Panc1 (cell line): Measurements from ENCODE around the gene PRR15. TPM values are rescaled to one million over a fixed set of nuclear protein-coding genes. Genes with fewer than 3 reads are reported as not detected.
A peak's percentile ranks its signal among the peaks of the same experiment; 100 is the strongest.

ENCODE experiments used
- ATAC-seq: fragments of 200-7000 bp; cut with Tn5 transposase; 2 replicates; pipeline ENCODE4 v1.9.1; 2020; ENCODE audit warnings: mild to moderate bottlenecking, moderate library complexity
- BruUV-seq: library from RNA; stranded (reverse); fragments of 400-500 nt; replicated peaks from 2 replicates; lab custom pipeline; 2021; lab: Mats Ljungman, UMichigan
- CTCF ChIA-PET: fragments of 300-600 bp; sonication (Branson Sonifier 250); formaldehyde crosslinking; loops from one replicate; lab custom pipeline; 2022; ENCODE audit warnings: antibody characterized with exemption; lab: Charles Lee
- POLR2A ChIA-PET: fragments of 300-600 bp; sonication (Branson Sonifier 250); formaldehyde crosslinking; loops from one replicate; lab custom pipeline; 2022; ENCODE audit warnings: antibody characterized with exemption; lab: Charles Lee
- DNase-seq: peaks from one replicate; pipeline ENCODE4 v3.0.0-alpha.2; 2010; ENCODE audit warnings: low read depth, low spot score
- H3K27ac ChIP-seq: 2 replicates; pipeline ENCODE4 v1.5.1; 2011; ENCODE audit warnings: mild to moderate bottlenecking, low read length, inconsistent platforms
- H3K27me3 ChIP-seq: fragments of 200-500 bp; sonication (Bioruptor generic); 2 replicates; pipeline ENCODE4 v1.6.0; 2014; ENCODE audit warnings: low read length, inconsistent platforms; ENCODE audit not compliant: control insufficient read depth, insufficient read depth
- H3K36me3 ChIP-seq: fragments of 200-500 bp; sonication (Bioruptor generic); 2 replicates; pipeline ENCODE4 v1.5.1; 2014; ENCODE audit warnings: inconsistent platforms, mild to moderate bottlenecking, low read length, moderate library complexity; ENCODE audit not compliant: control insufficient read depth, insufficient read depth
- H3K4me1 ChIP-seq: 2 replicates; pipeline ENCODE4 v1.5.1; 2011; ENCODE audit warnings: inconsistent platforms, mild to moderate bottlenecking, low read length, moderate library complexity; ENCODE audit not compliant: control insufficient read depth, insufficient read depth
- H3K4me3 ChIP-seq, 2 experiments: 2 replicates each; pipeline ENCODE4 v1.5.1; 2011 to 2012; ENCODE audit warnings: low read depth in 2 of 2, low read length in 2 of 2, mild to moderate bottlenecking in 2 of 2, inconsistent platforms in 1 of 2, moderate library complexity in 1 of 2
- H3K9me3 ChIP-seq: fragments of 200-500 bp; sonication (Bioruptor generic); 2 replicates; pipeline ENCODE4 v1.5.1; 2014; ENCODE audit warnings: low read depth, mild to moderate bottlenecking, inconsistent platforms, low read length, moderate library complexity; ENCODE audit not compliant: control insufficient read depth, insufficient read depth
- POLR2AphosphoS5 ChIP-seq: IDR thresholded peaks from 2 replicates; pipeline ENCODE4 v1.6.1; 2012; ENCODE audit warnings: mild to moderate bottlenecking, low read depth, low read length, moderate library complexity
- SIN3A ChIP-seq: IDR thresholded peaks from 2 replicates; pipeline ENCODE4 v1.6.1; 2012; ENCODE audit warnings: low read depth, mild to moderate bottlenecking, low read length, moderate library complexity, borderline replicate concordance; ENCODE audit not compliant: insufficient read depth
- TCF7L2 ChIP-seq: IDR thresholded peaks from 2 replicates; pipeline ENCODE4 v1.6.1; 2011; ENCODE audit warnings: mild to moderate bottlenecking, low read depth, low read length, inconsistent platforms
- in situ Hi-C: cut with HindIII; loops from 2 replicates; pipeline ENCODE4 v1.10.0; 2016; ENCODE audit warnings: low sequenced_read_pairs, low pct_unique_long_range_greater_than_20kb
- intact Hi-C: fragments of 100-400 bp; cut with micrococcal nuclease; formaldehyde crosslinking; loops from one replicate; pipeline ENCODE4 v1.10.0; 2022; ENCODE audit not compliant: unreplicated experiment
- total RNA-seq: library from RNA; stranded (reverse); gene quantifications from one replicate; pipeline ENCODE4 v1.2.1, GENCODE V29; 2021; ENCODE audit not compliant: unreplicated experiment
- TF ChIP-seq, protein P1 (sequence below): fragments of 450-650 bp; IDR thresholded peaks from 2 replicates; pipeline ENCODE4 v1.5.1; 2017; ENCODE audit warnings: mild to moderate bottlenecking
- TF ChIP-seq, protein P2 (sequence below), 2 experiments: IDR thresholded peaks; 2 replicates each; pipeline ENCODE4 v1.6.1; 2011 to 2012; ENCODE audit warnings: low read depth in 2 of 2, control low read depth in 1 of 2, low read length in 1 of 2, mild to moderate bottlenecking in 1 of 2, moderate library complexity in 1 of 2; ENCODE audit not compliant: insufficient read depth in 1 of 2

PRR15 gene
- total RNA-seq, 1 experiment from 2014 or later = 0.23 TPM

DNA sequence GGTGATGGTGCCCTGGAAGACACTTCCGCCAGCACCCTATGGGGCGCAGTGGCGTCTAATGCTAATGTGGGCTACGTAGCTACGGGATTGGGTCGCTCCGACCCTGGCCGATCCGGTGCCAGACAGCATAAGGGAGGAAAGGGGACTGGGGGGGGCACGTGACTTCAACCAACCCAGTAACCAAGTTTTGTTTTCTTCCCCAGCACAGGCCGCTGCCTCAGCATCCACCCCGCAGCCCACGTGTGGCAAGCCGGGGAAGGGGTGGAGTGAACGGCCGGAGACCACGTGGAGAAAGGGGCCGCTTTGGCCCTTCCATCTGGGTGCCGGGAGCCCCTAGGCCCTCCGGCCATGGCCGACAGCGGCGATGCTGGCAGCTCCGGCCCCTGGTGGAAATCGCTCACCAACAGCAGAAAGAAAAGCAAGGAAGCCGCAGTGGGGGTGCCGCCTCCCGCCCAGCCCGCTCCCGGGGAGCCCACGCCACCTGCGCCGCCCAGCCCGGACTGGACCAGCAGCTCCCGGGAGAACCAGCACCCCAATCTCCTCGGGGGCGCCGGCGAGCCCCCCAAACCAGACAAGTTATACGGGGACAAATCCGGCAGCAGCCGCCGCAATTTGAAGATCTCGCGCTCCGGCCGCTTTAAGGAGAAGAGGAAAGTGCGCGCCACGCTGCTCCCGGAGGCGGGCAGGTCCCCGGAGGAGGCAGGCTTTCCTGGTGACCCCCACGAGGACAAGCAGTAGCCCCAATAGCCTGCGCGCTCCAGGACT lies 2.5 kb downstream of the PRR15 start:
- ChIA-PET POLR2A (no interaction called here), CTCF (no interaction called here)
- Histone ChIP-seq H3K27ac (no peak overlapping the region), H3K4me1 (peaks cover 10% of the 10 kb centered on the region), H3K9me3 (no peaks in the 10 kb centered on the region), H3K27me3 (peaks cover 20% of the 10 kb centered on the region), H3K4me3 (peak overlapping the region; percentile 38 to 50), H3K36me3 (no peaks in the 10 kb centered on the region)
- in situ Hi-C loops = no loop called here
- TF ChIP-seq POLR2AphosphoS5 (no peak), SIN3A (no peak), TCF7L2 (no peak)
- TF ChIP-seq, protein P1, sequence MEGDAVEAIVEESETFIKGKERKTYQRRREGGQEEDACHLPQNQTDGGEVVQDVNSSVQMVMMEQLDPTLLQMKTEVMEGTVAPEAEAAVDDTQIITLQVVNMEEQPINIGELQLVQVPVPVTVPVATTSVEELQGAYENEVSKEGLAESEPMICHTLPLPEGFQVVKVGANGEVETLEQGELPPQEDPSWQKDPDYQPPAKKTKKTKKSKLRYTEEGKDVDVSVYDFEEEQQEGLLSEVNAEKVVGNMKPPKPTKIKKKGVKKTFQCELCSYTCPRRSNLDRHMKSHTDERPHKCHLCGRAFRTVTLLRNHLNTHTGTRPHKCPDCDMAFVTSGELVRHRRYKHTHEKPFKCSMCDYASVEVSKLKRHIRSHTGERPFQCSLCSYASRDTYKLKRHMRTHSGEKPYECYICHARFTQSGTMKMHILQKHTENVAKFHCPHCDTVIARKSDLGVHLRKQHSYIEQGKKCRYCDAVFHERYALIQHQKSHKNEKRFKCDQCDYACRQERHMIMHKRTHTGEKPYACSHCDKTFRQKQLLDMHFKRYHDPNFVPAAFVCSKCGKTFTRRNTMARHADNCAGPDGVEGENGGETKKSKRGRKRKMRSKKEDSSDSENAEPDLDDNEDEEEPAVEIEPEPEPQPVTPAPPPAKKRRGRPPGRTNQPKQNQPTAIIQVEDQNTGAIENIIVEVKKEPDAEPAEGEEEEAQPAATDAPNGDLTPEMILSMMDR = no peak
- TF ChIP-seq, protein P2, sequence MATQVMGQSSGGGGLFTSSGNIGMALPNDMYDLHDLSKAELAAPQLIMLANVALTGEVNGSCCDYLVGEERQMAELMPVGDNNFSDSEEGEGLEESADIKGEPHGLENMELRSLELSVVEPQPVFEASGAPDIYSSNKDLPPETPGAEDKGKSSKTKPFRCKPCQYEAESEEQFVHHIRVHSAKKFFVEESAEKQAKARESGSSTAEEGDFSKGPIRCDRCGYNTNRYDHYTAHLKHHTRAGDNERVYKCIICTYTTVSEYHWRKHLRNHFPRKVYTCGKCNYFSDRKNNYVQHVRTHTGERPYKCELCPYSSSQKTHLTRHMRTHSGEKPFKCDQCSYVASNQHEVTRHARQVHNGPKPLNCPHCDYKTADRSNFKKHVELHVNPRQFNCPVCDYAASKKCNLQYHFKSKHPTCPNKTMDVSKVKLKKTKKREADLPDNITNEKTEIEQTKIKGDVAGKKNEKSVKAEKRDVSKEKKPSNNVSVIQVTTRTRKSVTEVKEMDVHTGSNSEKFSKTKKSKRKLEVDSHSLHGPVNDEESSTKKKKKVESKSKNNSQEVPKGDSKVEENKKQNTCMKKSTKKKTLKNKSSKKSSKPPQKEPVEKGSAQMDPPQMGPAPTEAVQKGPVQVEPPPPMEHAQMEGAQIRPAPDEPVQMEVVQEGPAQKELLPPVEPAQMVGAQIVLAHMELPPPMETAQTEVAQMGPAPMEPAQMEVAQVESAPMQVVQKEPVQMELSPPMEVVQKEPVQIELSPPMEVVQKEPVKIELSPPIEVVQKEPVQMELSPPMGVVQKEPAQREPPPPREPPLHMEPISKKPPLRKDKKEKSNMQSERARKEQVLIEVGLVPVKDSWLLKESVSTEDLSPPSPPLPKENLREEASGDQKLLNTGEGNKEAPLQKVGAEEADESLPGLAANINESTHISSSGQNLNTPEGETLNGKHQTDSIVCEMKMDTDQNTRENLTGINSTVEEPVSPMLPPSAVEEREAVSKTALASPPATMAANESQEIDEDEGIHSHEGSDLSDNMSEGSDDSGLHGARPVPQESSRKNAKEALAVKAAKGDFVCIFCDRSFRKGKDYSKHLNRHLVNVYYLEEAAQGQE (IDR thresholded peaks at IDR 0.05; ENCODE audit: insufficient read depth in 1 of 2, low read depth in 2 of 2, low read length in 1 of 2) = no peak
- no peak for DNase-seq
- intact Hi-C loops = no loop called here
- BruUV-seq = no TSS peak
- ATAC-seq = peak; percentile 44; the same call in 1 of the 2 replicates

DNA sequence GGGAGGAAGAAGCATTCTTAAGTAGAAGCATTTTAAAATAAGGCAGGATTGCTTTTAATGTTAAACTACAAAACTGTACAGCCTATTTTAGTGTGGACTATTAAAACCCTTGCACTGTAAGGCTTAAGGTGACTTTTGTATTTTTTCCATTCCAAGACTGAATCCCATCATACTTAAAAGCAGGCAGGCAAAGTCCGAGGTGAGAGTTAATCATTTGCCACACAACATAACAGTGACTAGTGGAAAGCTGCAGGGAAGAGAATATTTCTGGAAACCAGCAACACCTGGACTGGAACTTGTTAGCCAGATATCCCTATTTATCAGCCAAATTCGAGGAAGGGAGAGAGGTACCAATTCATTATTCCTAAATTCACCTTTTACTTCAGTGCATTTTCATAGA lies 3.5 kb downstream of the PRR15 start:
- POLR2A ChIA-PET = no interaction called here
- intact Hi-C loops = no loop called here
- CTCF ChIA-PET = no interaction called here

More for the DNA sequence above, 3.5 kb downstream of the PRR15 start:
- TF ChIP-seq, protein P2 (IDR thresholded peaks at IDR 0.05; ENCODE audit: insufficient read depth in 1 of 2, low read depth in 2 of 2, low read length in 1 of 2) = no peak
- no peak for TF ChIP-seq TCF7L2
- in situ Hi-C loops = no loop called here
- no peaks in the 10 kb centered on the region for H3K9me3 ChIP-seq
- peaks cover 20% of the 10 kb centered on the region for H3K27me3 ChIP-seq
- ATAC-seq (no peak), DNase-seq (no peak)
- no TSS peak for BruUV-seq
- no peak overlapping the region for H3K4me3 ChIP-seq
- H3K27ac ChIP-seq = no peak overlapping the region
- no peaks in the 10 kb centered on the region for H3K36me3 ChIP-seq
- peaks cover 10% of the 10 kb centered on the region for H3K4me1 ChIP-seq
